Peyer's patch (tissue), 4 donors: ENCODE results near the gene DOCK10. TPM values are rescaled to one million over a fixed set of nuclear protein-coding genes. Genes with fewer than 3 reads are reported as not detected.

ENCODE experiments used
- DNase-seq, 3 donors: peaks; one replicate each; pipeline ENCODE4 v3.0.0-alpha.2; 2017 to 2019
- H3K27ac ChIP-seq, 4 donors: fragments of 200-600 bp; sonication (generic); one replicate each; pipeline ENCODE4 v1.5.1; 2016 to 2019
- H3K27me3 ChIP-seq, 2 donors: fragments of 200-600 bp; sonication (generic); one replicate each; pipeline ENCODE4 v1.5.1; 2019
- H3K36me3 ChIP-seq, 3 donors: fragments of 200-600 bp; sonication (generic); one replicate each; pipeline ENCODE4 v1.5.1; 2016 to 2019
- H3K4me1 ChIP-seq, 4 donors: fragments of 200-600 bp; sonication (generic); one replicate each; pipeline ENCODE4 v1.5.1; 2016 to 2019
- H3K4me3 ChIP-seq, 4 donors: fragments of 200-600 bp; sonication (generic); 1 replicate in 3 of 4; 2 replicates in 1 of 4; pipeline ENCODE4 v1.5.1; 2016 to 2019; ENCODE audit warnings: mild to moderate bottlenecking in 1 of 4
- H3K9me3 ChIP-seq, 4 donors: fragments of 200-600 bp; sonication (generic); one replicate each; pipeline ENCODE4 v1.5.1; 2016 to 2019; ENCODE audit warnings: mild to moderate bottlenecking in 1 of 4
- CTCF ChIP-seq, 6 experiments: fragments of 450-650 bp in 4 of 6; fragments of 200-600 bp in 2 of 6; sonication (generic) in 1 of 6; IDR thresholded peaks; one replicate each; pipeline ENCODE4 v1.5.1; 2017 to 2019; ENCODE audit warnings: antibody characterized with exemption in 6 of 6, mild to moderate bottlenecking in 3 of 6, moderate library complexity in 1 of 6
- POLR2A ChIP-seq, 2 donors: fragments of 450-650 bp; IDR thresholded peaks; one replicate each; pipeline ENCODE4 v1.5.1; 2017; ENCODE audit warnings: antibody characterized with exemption in 2 of 2, mild to moderate bottlenecking in 2 of 2, moderate library complexity in 2 of 2
- total RNA-seq, 4 donors: library from RNA; depleted of rRNA; stranded (reverse); fragments of >200 nt; gene quantifications; one replicate each; pipeline ENCODE4 v1.1.0, GENCODE V29; 2016

The DOCK10 gene
- total RNA-seq, 4 donors from 2014 or later = 14.6 to 97.4 (median 23.5) TPM

DNA sequence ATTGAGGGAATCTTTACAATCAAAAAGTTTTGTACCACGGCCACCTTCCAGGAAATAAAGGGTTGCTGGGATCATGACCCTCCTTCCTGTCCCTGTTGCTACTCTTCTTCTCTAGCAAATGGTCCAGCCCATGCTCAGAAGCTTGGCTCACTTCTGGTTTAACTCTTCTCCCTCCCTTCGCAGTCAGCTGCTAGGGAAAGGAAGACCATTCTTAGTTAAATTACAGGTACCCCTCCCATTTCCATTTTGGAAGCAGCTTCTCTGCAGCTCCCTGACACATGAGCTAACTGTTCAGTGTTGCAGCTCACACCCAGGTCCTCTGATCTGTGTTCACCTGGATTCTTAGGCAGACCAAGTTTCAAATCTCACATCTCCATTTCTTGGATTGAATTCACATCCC is 100.3 kb downstream of the DOCK10 start:
- Histone ChIP-seq H3K27ac (peak overlapping the region in 2 of 4 donors; percentile 44 to 79), H3K36me3 (no peaks in the 10 kb centered on the region), H3K27me3 (no peaks in the 10 kb centered on the region), H3K4me3 (no peak overlapping the region), H3K4me1 (peaks cover 0 to 10% (median 8%) of the 10 kb centered on the region in 4 donors), H3K9me3 (no peaks in the 10 kb centered on the region)
- DNase-seq = no peak
- TF ChIP-seq CTCF (IDR thresholded peaks at IDR 0.05) = no peak
- TF ChIP-seq POLR2A (IDR thresholded peaks at IDR 0.05) = no peak

- Histone ChIP-seq H3K36me3 (no peaks in the 10 kb centered on the region), H3K27me3 (no peaks in the 10 kb centered on the region), H3K27ac (no peak overlapping the region), H3K9me3 (no peaks in the 10 kb centered on the region), H3K4me1 (peaks cover 0 to 10% (median 8%) of the 10 kb centered on the region in 4 donors), H3K4me3 (no peak overlapping the region)
- DNase-seq = no peak
- TF ChIP-seq POLR2A (IDR thresholded peaks at IDR 0.05) (no peak), CTCF (IDR thresholded peaks at IDR 0.05) (no peak)
These were observed 101.7 kb downstream of the DOCK10 start for GRCh38 chr2:224940618-224941017.

DNA sequence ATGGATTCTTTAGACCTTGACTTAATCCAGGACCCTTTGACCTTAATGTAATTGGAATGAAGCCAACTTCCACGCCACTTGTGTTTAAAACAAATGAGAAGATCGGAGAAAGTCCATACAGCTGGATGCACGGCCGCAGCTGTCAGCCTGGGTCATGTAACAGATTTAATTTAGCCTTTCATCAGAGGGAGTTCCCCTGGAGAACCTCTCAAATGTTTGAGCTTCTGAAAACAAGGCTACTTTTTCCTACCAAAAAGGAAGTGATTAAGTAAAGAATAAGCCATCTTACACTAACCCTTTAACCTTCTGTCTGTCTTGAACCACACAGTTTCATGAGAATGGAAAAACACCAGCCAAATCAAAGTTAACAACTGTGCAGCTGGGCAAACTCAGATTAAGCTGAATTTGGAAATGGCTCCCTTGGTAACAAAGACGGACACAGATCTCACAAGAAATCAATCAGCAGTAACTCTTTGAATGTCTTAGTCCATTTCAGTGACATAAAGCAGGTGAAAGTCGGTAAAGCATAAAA is 103.6 kb downstream of the DOCK10 start:
- H3K4me1 ChIP-seq = peaks cover 0 to 10% (median 8%) of the 10 kb centered on the region in 4 donors
- H3K4me3 ChIP-seq = no peak overlapping the region
- no peaks in the 10 kb centered on the region for H3K9me3 ChIP-seq
- DNase-seq = no peak
- TF ChIP-seq CTCF (IDR thresholded peaks at IDR 0.05) = no peak
- no peak for TF ChIP-seq POLR2A (IDR thresholded peaks at IDR 0.05)
- no peaks in the 10 kb centered on the region for H3K27me3 ChIP-seq
- H3K27ac ChIP-seq = peak overlapping the region; percentile 3 to 63 (median 42)
- H3K36me3 ChIP-seq = no peaks in the 10 kb centered on the region

DNA sequence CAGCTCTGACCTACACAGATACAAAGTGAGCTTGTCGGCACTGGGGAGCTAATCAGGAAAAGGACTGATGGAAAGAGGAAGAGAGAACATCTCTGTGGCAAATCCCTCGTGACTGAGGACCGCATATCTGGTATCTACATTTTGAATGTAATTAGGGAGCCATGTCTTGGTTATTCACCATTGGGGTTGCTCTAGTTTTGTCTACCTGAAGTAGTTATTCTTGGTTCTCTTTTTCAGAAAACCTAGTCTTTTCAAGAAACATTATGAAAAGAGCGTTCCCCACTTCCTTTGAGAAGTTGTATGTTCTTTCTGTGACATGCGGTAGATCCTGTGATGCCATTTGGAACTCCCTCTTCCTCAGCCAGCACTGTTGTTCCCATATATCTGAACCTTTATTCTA is 104.4 kb downstream of the DOCK10 start:
- H3K9me3 ChIP-seq = no peaks in the 10 kb centered on the region
- no peaks in the 10 kb centered on the region for H3K36me3 ChIP-seq
- H3K27ac ChIP-seq = peak overlapping the region; percentile 3 to 63 (median 43)
- no peaks in the 10 kb centered on the region for H3K27me3 ChIP-seq
- TF ChIP-seq CTCF (IDR thresholded peaks at IDR 0.05) (no peak), POLR2A (IDR thresholded peaks at IDR 0.05) (no peak)
- no peak overlapping the region for H3K4me3 ChIP-seq
- peak in 1 of 3 donors; percentile 70 for DNase-seq
- H3K4me1 ChIP-seq = peaks cover 0 to 10% (median 8%) of the 10 kb centered on the region in 4 donors

DNA sequence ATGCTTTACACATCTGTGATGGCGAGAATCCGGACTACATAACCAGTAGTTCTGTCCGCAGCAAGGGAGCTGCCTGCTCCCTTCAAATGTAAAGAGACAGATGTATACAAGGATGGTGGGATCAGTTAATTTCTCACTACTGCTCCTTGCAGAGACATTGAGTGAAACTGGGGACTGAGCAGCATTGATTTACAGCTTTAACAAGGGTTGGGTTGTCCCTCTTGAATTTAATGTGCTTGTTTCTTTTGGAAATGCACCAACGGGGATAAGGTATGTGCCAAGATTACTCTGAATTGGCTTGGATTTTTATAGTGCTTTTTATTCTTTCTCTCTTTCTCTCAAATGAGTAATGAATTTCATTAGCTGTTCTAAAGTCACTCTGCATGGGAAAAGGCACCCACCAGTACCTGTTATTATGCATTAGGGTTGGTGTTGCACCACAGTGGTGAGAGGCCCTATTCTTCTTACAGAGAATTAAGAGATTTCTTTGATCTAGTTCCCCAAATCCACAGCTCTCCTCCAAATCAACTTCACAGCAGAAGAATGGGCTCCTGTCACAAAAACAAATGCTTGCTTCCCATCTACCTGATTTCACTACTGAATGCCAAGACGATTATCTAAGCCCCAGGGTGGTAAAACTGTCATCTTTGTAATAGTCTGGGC is 107.6 kb downstream of the DOCK10 start:
- Histone ChIP-seq H3K4me3 (no peak overlapping the region), H3K36me3 (no peaks in the 10 kb centered on the region), H3K9me3 (no peaks in the 10 kb centered on the region), H3K4me1 (peaks cover 0 to 20% (median 10%) of the 10 kb centered on the region in 4 donors), H3K27me3 (no peaks in the 10 kb centered on the region), H3K27ac (peak overlapping the region in 1 of 4 donors; percentile 27)
- no peak for DNase-seq
- TF ChIP-seq CTCF (IDR thresholded peaks at IDR 0.05) (no peak), POLR2A (IDR thresholded peaks at IDR 0.05) (no peak)
